ENCODE results near the gene EIF4G3.
"Not testable (repeated sequence)": the region's sequence is repeated elsewhere in the genome, so short reads cannot be mapped to it uniquely, and the experiment has no call there.

EIF4G3 gene

GRCh38 chr1:21065851-21066250 is 110.8 kb downstream of the EIF4G3 start:
- Histone ChIP-seq H3K9me3 (ENCODE audit: control insufficient read depth, low read length) (no peaks in the 10 kb centered on the region), H3K4me3 (ENCODE audit: low read length) (no peak overlapping the region), H3K36me3 (ENCODE audit: control insufficient read depth, insufficient read depth, low read length, severe bottlenecking) (no peaks in the 10 kb centered on the region), H3K9ac (ENCODE audit: low read length) (no peak overlapping the region), H3K4me1 (ENCODE audit: control insufficient read depth, insufficient read depth, low read length) (peaks cover 16% of the 10 kb centered on the region), H3K27me3 (replicated peaks; ENCODE audit: control insufficient read depth, insufficient read depth, low read length) (no peaks in the 10 kb centered on the region)
- no peak for DNase-seq (ENCODE audit: low read depth)

GRCh38 chr1:21064057-21064456 is 112.6 kb downstream of the EIF4G3 start:
- Histone ChIP-seq H3K9me3 (ENCODE audit: control insufficient read depth, low read length) (no peaks in the 10 kb centered on the region), H3K9ac (ENCODE audit: low read length) (no peak overlapping the region), H3K4me1 (ENCODE audit: control insufficient read depth, insufficient read depth, low read length) (peaks cover 7% of the 10 kb centered on the region), H3K4me3 (ENCODE audit: low read length) (no peak overlapping the region), H3K27me3 (replicated peaks; ENCODE audit: control insufficient read depth, insufficient read depth, low read length) (no peaks in the 10 kb centered on the region), H3K36me3 (ENCODE audit: control insufficient read depth, insufficient read depth, low read length, severe bottlenecking) (no peaks in the 10 kb centered on the region)
- DNase-seq (ENCODE audit: low read depth) = no peak

- Histone ChIP-seq H3K36me3 (ENCODE audit: control insufficient read depth, insufficient read depth, low read length, severe bottlenecking) (no peaks in the 10 kb centered on the region), H3K9me3 (ENCODE audit: control insufficient read depth, low read length) (no peaks in the 10 kb centered on the region), H3K4me1 (ENCODE audit: control insufficient read depth, insufficient read depth, low read length) (no peaks in the 10 kb centered on the region), H3K9ac (ENCODE audit: low read length) (no peak overlapping the region), H3K4me3 (ENCODE audit: low read length) (no peak overlapping the region), H3K27me3 (replicated peaks; ENCODE audit: control insufficient read depth, insufficient read depth, low read length) (no peaks in the 10 kb centered on the region)
- no peak for DNase-seq (ENCODE audit: low read depth)
These were observed 116.2 kb downstream of the EIF4G3 start for GRCh38 chr1:21060523-21060922.

- Histone ChIP-seq H3K4me3 (ENCODE audit: low read length) (no peak overlapping the region), H3K4me1 (ENCODE audit: control insufficient read depth, insufficient read depth, low read length) (no peaks in the 10 kb centered on the region), H3K9me3 (ENCODE audit: control insufficient read depth, low read length) (no peaks in the 10 kb centered on the region), H3K27me3 (replicated peaks; ENCODE audit: control insufficient read depth, insufficient read depth, low read length) (no peaks in the 10 kb centered on the region), H3K36me3 (ENCODE audit: control insufficient read depth, insufficient read depth, low read length, severe bottlenecking) (no peaks in the 10 kb centered on the region), H3K9ac (ENCODE audit: low read length) (no peak overlapping the region)
- DNase-seq (ENCODE audit: low read depth) = peak; percentile 52
These were observed 117.7 kb downstream of the EIF4G3 start for GRCh38 chr1:21059021-21059420.

- no peaks in the 10 kb centered on the region for H3K4me1 ChIP-seq (ENCODE audit: control insufficient read depth, insufficient read depth, low read length)
- no peak overlapping the region for H3K9ac ChIP-seq (ENCODE audit: low read length)
- H3K4me3 ChIP-seq (ENCODE audit: low read length) = no peak overlapping the region
- no peaks in the 10 kb centered on the region for H3K9me3 ChIP-seq (ENCODE audit: control insufficient read depth, low read length)
- DNase-seq (ENCODE audit: low read depth) = no peak
- H3K27me3 ChIP-seq (replicated peaks; ENCODE audit: control insufficient read depth, insufficient read depth, low read length) = no peaks in the 10 kb centered on the region
- H3K36me3 ChIP-seq (ENCODE audit: control insufficient read depth, insufficient read depth, low read length, severe bottlenecking) = no peaks in the 10 kb centered on the region
These were observed 118.5 kb downstream of the EIF4G3 start for GRCh38 chr1:21058035-21058793.

- peaks cover 14% of the 10 kb centered on the region for H3K4me1 ChIP-seq (ENCODE audit: control insufficient read depth, insufficient read depth, low read length)
- not testable (repeated sequence) for H3K9me3 ChIP-seq (ENCODE audit: control insufficient read depth, low read length); H3K27me3 ChIP-seq (replicated peaks; ENCODE audit: control insufficient read depth, insufficient read depth, low read length); DNase-seq (ENCODE audit: low read depth); H3K36me3 ChIP-seq (ENCODE audit: control insufficient read depth, insufficient read depth, low read length, severe bottlenecking); H3K4me3 ChIP-seq (ENCODE audit: low read length); H3K9ac ChIP-seq (ENCODE audit: low read length)
These were observed 123.3 kb downstream of the EIF4G3 start for GRCh38 chr1:21053189-21053928.

GRCh38 chr1:21052034-21052433 is 124.7 kb downstream of the EIF4G3 start:
- no peaks in the 10 kb centered on the region for H3K9me3 ChIP-seq (ENCODE audit: control insufficient read depth, low read length)
- no peaks in the 10 kb centered on the region for H3K27me3 ChIP-seq (replicated peaks; ENCODE audit: control insufficient read depth, insufficient read depth, low read length)
- no peak overlapping the region for H3K9ac ChIP-seq (ENCODE audit: low read length)
- H3K36me3 ChIP-seq (ENCODE audit: control insufficient read depth, insufficient read depth, low read length, severe bottlenecking) = peaks cover 5% of the 10 kb centered on the region
- no peak overlapping the region for H3K4me3 ChIP-seq (ENCODE audit: low read length)
- peaks cover 14% of the 10 kb centered on the region for H3K4me1 ChIP-seq (ENCODE audit: control insufficient read depth, insufficient read depth, low read length)
- no peak for DNase-seq (ENCODE audit: low read depth)

GRCh38 chr1:21051177-21051825 is 125.4 kb downstream of the EIF4G3 start:
- Histone ChIP-seq H3K36me3 (ENCODE audit: control insufficient read depth, insufficient read depth, low read length, severe bottlenecking) (peaks cover 5% of the 10 kb centered on the region), H3K27me3 (replicated peaks; ENCODE audit: control insufficient read depth, insufficient read depth, low read length) (no peaks in the 10 kb centered on the region), H3K9me3 (ENCODE audit: control insufficient read depth, low read length) (no peaks in the 10 kb centered on the region), H3K4me3 (ENCODE audit: low read length) (no peak overlapping the region), H3K4me1 (ENCODE audit: control insufficient read depth, insufficient read depth, low read length) (peaks cover 14% of the 10 kb centered on the region), H3K9ac (ENCODE audit: low read length) (no peak overlapping the region)
- no peak for DNase-seq (ENCODE audit: low read depth)

- no peak overlapping the region for H3K4me3 ChIP-seq (ENCODE audit: low read length)
- H3K36me3 ChIP-seq (ENCODE audit: control insufficient read depth, insufficient read depth, low read length, severe bottlenecking) = peaks cover 5% of the 10 kb centered on the region
- H3K4me1 ChIP-seq (ENCODE audit: control insufficient read depth, insufficient read depth, low read length) = peaks cover 26% of the 10 kb centered on the region
- DNase-seq (ENCODE audit: low read depth) = peak; percentile 67
- H3K9ac ChIP-seq (ENCODE audit: low read length) = no peak overlapping the region
- H3K9me3 ChIP-seq (ENCODE audit: control insufficient read depth, low read length) = no peaks in the 10 kb centered on the region
- H3K27me3 ChIP-seq (replicated peaks; ENCODE audit: control insufficient read depth, insufficient read depth, low read length) = no peaks in the 10 kb centered on the region
These were observed 126.7 kb downstream of the EIF4G3 start for GRCh38 chr1:21050031-21050430.

GRCh38 chr1:21048462-21048861 is 128.2 kb downstream of the EIF4G3 start:
- no peak overlapping the region for H3K4me3 ChIP-seq (ENCODE audit: low read length)
- peaks cover 32% of the 10 kb centered on the region for H3K4me1 ChIP-seq (ENCODE audit: control insufficient read depth, insufficient read depth, low read length)
- H3K27me3 ChIP-seq (replicated peaks; ENCODE audit: control insufficient read depth, insufficient read depth, low read length) = no peaks in the 10 kb centered on the region
- H3K36me3 ChIP-seq (ENCODE audit: control insufficient read depth, insufficient read depth, low read length, severe bottlenecking) = peaks cover 5% of the 10 kb centered on the region
- no peaks in the 10 kb centered on the region for H3K9me3 ChIP-seq (ENCODE audit: control insufficient read depth, low read length)
- DNase-seq (ENCODE audit: low read depth) = no peak
- no peak overlapping the region for H3K9ac ChIP-seq (ENCODE audit: low read length)

- Histone ChIP-seq H3K36me3 (ENCODE audit: control insufficient read depth, insufficient read depth, low read length, severe bottlenecking) (peaks cover 5% of the 10 kb centered on the region), H3K9me3 (ENCODE audit: control insufficient read depth, low read length) (no peaks in the 10 kb centered on the region), H3K27me3 (replicated peaks; ENCODE audit: control insufficient read depth, insufficient read depth, low read length) (no peaks in the 10 kb centered on the region), H3K4me1 (ENCODE audit: control insufficient read depth, insufficient read depth, low read length) (peaks cover 44% of the 10 kb centered on the region), H3K4me3 (ENCODE audit: low read length) (no peak overlapping the region), H3K9ac (ENCODE audit: low read length) (no peak overlapping the region)
- DNase-seq (ENCODE audit: low read depth) = no peak
These were observed 130.6 kb downstream of the EIF4G3 start for GRCh38 chr1:21046132-21046531.
